GM12874 (cell line): ENCODE data around the gene MAPRE2.

Source experiments
- CTCF ChIP-seq: IDR thresholded peaks from 2 replicates; pipeline ENCODE4 v1.5.1; 2011; ENCODE audit warnings: low read depth, mild to moderate bottlenecking, control low read depth, low read length, moderate library complexity; ENCODE audit not compliant: insufficient read depth

Gene MAPRE2

GRCh38 chr18:35189510-35189909, 148.3 kb downstream of the MAPRE2 start:
- no peak for TF ChIP-seq CTCF

GRCh38 chr18:35190948-35191697, 149.9 kb downstream of the MAPRE2 start:
- TF ChIP-seq CTCF: no peak

- TF ChIP-seq CTCF: no peak
Measured at GRCh38 chr18:35191698-35192025, 150.4 kb downstream of the MAPRE2 start.

- no peak for TF ChIP-seq CTCF
Measured at GRCh38 chr18:35192415-35192814, 151.2 kb downstream of the MAPRE2 start.
